Breast epithelium (tissue), 4 donors: ENCODE data around the gene CENPC. TPM values are rescaled to one million over a fixed set of nuclear protein-coding genes. Genes with fewer than 3 reads are reported as not detected.

Experiments
- DNase-seq, 2 donors: peaks; one replicate each; pipeline ENCODE4 v3.0.0-alpha.2; 2019; ENCODE audit warnings: low spot score in 2 of 2
- H3K27ac ChIP-seq, 2 donors: fragments of 200-600 bp; sonication (generic) in 1 of 2; one replicate each; pipeline ENCODE4 v1.5.1; 2016 to 2019; ENCODE audit warnings: mild to moderate bottlenecking in 1 of 2
- H3K27me3 ChIP-seq, 2 donors: fragments of 200-600 bp; sonication (generic) in 1 of 2; one replicate each; pipeline versions ENCODE4 v1.5.1 to v1.6.0; 2017 to 2019; ENCODE audit warnings: control low read depth in 1 of 2, mild to moderate bottlenecking in 1 of 2
- H3K36me3 ChIP-seq: fragments of 200-600 bp; one replicate; pipeline ENCODE4 v1.5.1; 2019
- H3K4me1 ChIP-seq, 2 donors: fragments of 200-600 bp; sonication (generic); one replicate each; pipeline ENCODE4 v1.5.1; 2016 to 2019; ENCODE audit warnings: control low read depth in 1 of 2
- H3K4me3 ChIP-seq, 3 donors: fragments of 200-600 bp; sonication (generic); 1 replicate in 2 of 3; 2 replicates in 1 of 3; pipeline ENCODE4 v1.5.1; 2016 to 2019; ENCODE audit warnings: mild to moderate bottlenecking in 3 of 3, moderate library complexity in 2 of 3
- H3K9me3 ChIP-seq, 2 donors: fragments of 200-600 bp; sonication (generic) in 1 of 2; one replicate each; pipeline ENCODE4 v1.5.1; 2016 to 2019; ENCODE audit warnings: control low read depth in 1 of 2
- POLR2A ChIP-seq: fragments of 450-650 bp; IDR thresholded peaks from one replicate; pipeline ENCODE4 v1.6.1; 2016; ENCODE audit warnings: antibody characterized with exemption, mild to moderate bottlenecking, moderate library complexity
- POLR2AphosphoS5 ChIP-seq, 3 donors: sonication (generic); formaldehyde crosslinking; IDR thresholded peaks; one replicate each; pipeline ENCODE4 v1.6.1; 2017; ENCODE audit warnings: antibody characterized with exemption in 3 of 3
- intact Hi-C: fragments of 100-400 bp; cut with DNase I; formaldehyde crosslinking; loops from one replicate; pipeline ENCODE4 v1.15.1; 2023; ENCODE audit warnings: low total_unique reads
- total RNA-seq, 3 donors: library from RNA; depleted of rRNA; stranded (reverse); fragments of >200 nt; gene quantifications; one replicate each; pipeline ENCODE4 v1.1.0, GENCODE V29; 2016
- TF ChIP-seq, protein P1 (sequence below), 3 donors: fragments of 450-650 bp; IDR thresholded peaks; one replicate each; pipeline ENCODE4 v1.5.1; 2016 to 2017; ENCODE audit warnings: antibody characterized with exemption in 3 of 3, mild to moderate bottlenecking in 3 of 3, moderate library complexity in 3 of 3

CENPC gene
- total RNA-seq, 3 donors from 2014 or later = 30.7 to 67.6 (median 45.9) TPM

- no peaks in the 10 kb centered on the region for H3K36me3 ChIP-seq
- intact Hi-C loops = no loop called here
- TF ChIP-seq POLR2AphosphoS5 (IDR thresholded peaks at IDR 0.05) (no peak), POLR2A (no peak)
- TF ChIP-seq, protein P1, sequence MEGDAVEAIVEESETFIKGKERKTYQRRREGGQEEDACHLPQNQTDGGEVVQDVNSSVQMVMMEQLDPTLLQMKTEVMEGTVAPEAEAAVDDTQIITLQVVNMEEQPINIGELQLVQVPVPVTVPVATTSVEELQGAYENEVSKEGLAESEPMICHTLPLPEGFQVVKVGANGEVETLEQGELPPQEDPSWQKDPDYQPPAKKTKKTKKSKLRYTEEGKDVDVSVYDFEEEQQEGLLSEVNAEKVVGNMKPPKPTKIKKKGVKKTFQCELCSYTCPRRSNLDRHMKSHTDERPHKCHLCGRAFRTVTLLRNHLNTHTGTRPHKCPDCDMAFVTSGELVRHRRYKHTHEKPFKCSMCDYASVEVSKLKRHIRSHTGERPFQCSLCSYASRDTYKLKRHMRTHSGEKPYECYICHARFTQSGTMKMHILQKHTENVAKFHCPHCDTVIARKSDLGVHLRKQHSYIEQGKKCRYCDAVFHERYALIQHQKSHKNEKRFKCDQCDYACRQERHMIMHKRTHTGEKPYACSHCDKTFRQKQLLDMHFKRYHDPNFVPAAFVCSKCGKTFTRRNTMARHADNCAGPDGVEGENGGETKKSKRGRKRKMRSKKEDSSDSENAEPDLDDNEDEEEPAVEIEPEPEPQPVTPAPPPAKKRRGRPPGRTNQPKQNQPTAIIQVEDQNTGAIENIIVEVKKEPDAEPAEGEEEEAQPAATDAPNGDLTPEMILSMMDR (IDR thresholded peaks at IDR 0.05) = no peak
- no peaks in the 10 kb centered on the region for H3K9me3 ChIP-seq
- no peak for DNase-seq
- no peak overlapping the region for H3K27ac ChIP-seq
- H3K27me3 ChIP-seq = no peaks in the 10 kb centered on the region
- H3K4me1 ChIP-seq = no peaks in the 10 kb centered on the region
- no peak overlapping the region for H3K4me3 ChIP-seq
Measured at GRCh38 chr4:67550857-67551256, 5.6 kb upstream of the CENPC start.

DNA sequence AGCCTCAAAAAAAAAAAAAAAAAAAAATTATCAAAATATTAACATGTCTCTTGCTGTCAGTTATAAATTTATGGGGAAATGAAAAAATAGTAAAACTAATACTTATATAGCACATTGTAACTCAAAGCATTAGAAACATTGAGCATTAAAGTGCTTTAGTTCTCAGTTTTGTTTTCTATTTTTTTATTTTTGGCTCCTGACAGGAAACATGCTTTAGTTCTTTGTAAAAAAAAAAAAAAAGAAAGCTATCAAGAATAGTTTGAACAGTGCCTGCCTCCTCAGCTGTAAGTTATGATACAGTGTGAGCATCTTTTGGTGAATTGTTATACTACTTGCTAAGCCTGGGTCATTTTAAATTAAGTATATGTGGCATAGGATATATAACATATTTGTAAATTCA lies 5.1 kb upstream of the CENPC start:
- Histone ChIP-seq H3K27ac (no peak overlapping the region), H3K9me3 (no peaks in the 10 kb centered on the region), H3K36me3 (no peaks in the 10 kb centered on the region), H3K4me1 (no peaks in the 10 kb centered on the region), H3K4me3 (no peak overlapping the region), H3K27me3 (no peaks in the 10 kb centered on the region)
- intact Hi-C loops = no loop called here
- TF ChIP-seq POLR2AphosphoS5 (IDR thresholded peaks at IDR 0.05) = no peak
- no peak for TF ChIP-seq POLR2A
- TF ChIP-seq, protein P1 (IDR thresholded peaks at IDR 0.05) = no peak
- DNase-seq = no peak

DNA sequence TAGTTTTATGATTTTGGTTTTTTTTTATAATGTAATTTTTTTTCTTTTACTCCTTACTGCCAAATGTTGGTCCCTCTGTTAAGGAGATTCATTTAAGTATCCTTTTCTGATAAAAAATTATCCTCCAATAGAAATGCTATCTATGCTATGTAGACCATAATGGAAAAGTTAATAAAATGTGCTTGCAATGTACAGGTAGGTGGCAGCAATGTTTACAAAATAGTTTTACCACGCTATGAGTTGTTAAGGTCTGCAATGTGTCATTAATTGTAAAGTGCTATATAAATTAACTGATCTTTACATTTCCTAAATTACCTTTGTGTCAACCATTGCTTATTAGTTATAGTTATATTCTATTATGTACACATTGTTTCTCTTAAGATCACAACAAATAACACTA lies 3.8 kb upstream of the CENPC start:
- Histone ChIP-seq H3K27ac (no peak overlapping the region), H3K4me3 (no peak overlapping the region), H3K9me3 (no peaks in the 10 kb centered on the region), H3K36me3 (no peaks in the 10 kb centered on the region), H3K27me3 (no peaks in the 10 kb centered on the region), H3K4me1 (no peaks in the 10 kb centered on the region)
- intact Hi-C loops = no loop called here
- DNase-seq = no peak
- TF ChIP-seq POLR2A (no peak), POLR2AphosphoS5 (IDR thresholded peaks at IDR 0.05) (no peak)
- TF ChIP-seq, protein P1 (IDR thresholded peaks at IDR 0.05) = no peak

GRCh38 chr4:67546971-67547370 lies 1.7 kb upstream of the CENPC start:
- no peak overlapping the region for H3K27ac ChIP-seq
- no peaks in the 10 kb centered on the region for H3K27me3 ChIP-seq
- no peak for DNase-seq
- intact Hi-C loops = no loop called here
- TF ChIP-seq POLR2A = no peak
- TF ChIP-seq POLR2AphosphoS5 (IDR thresholded peaks at IDR 0.05) = no peak
- TF ChIP-seq, protein P1 (IDR thresholded peaks at IDR 0.05) = no peak
- no peaks in the 10 kb centered on the region for H3K36me3 ChIP-seq
- no peak overlapping the region for H3K4me3 ChIP-seq
- H3K9me3 ChIP-seq = no peaks in the 10 kb centered on the region
- H3K4me1 ChIP-seq = peaks cover 0 to 5% of the 10 kb centered on the region in 2 donors

DNA sequence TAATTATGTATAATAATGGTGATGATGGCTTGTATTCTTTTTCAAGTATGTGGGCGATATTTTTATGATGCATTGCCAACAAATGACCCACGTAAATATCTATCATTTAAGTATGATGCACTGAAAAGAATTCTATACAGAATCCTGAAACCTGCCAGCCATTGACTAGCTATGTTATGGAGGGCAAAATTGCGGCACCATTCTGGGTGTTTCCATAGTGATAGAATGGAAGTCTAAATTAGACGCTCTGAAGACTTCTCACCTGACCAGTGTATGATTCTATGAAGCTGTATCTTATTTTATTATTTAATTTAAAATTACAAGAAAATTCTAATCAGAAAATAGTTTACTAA lies 677 bp upstream of the CENPC start:
- Histone ChIP-seq H3K27me3 (no peaks in the 10 kb centered on the region), H3K27ac (peak overlapping the region; percentile 94 to 95), H3K4me3 (peak overlapping the region; percentile 79 to 84 (median 79)), H3K9me3 (no peaks in the 10 kb centered on the region), H3K4me1 (peaks cover 0 to 13% of the 10 kb centered on the region in 2 donors), H3K36me3 (no peaks in the 10 kb centered on the region)
- TF ChIP-seq POLR2A (no peak), POLR2AphosphoS5 (IDR thresholded peaks at IDR 0.05) (no peak)
- TF ChIP-seq, protein P1 (IDR thresholded peaks at IDR 0.05) = no peak
- DNase-seq = no peak
- intact Hi-C loops = no loop called here
